ENCODE results near the gene CROCC2. TPM values are rescaled to one million over a fixed set of nuclear protein-coding genes. Genes with fewer than 3 reads are reported as not detected.

CROCC2 gene
- total and polyA plus RNA-seq, 2 experiments from 2014 or later, result not detected

DNA sequence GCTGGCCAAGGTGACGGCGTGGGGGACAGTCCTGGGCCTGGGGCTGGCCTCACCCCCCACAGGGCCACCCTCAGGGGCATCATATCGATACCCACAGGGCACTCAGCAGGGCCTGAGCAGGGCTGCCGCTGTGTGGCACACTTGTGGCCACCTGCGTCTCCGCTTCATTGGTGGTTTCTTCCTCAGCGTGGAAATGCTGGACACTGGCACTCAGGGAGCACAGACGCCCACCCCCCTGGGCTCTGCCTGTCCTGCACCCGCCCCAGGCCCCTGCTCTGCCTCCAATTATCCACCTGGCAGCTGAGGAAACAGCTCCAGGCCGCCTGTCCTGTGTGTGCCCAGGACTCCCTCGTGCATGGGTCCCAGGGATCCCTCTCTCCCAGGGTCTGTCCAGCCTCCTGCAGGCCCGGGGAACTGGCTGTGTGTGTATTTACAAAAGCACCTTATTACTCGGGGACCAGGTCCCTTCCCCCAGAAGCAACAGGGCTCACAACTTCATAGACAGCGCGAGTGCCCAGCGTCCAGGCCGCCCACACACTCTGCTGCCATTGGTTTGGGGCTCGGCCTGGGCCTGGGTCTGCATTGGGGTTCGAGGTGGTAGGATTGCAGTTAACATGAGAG is 13.1 kb downstream of the CROCC2 start:
- Histone ChIP-seq H3K4me1 (ENCODE audit: low read depth) (no peaks in the 10 kb centered on the region), H3K36me3 (no peaks in the 10 kb centered on the region), H3K9me3 (ENCODE audit: low read depth) (no peaks in the 10 kb centered on the region), H3K27ac (no peak overlapping the region), H3K4me3 (no peak overlapping the region), H3K27me3 (peaks cover 22% of the 10 kb centered on the region)
- no peak for DNase-seq (ENCODE audit: low read depth in 1 of 2, low spot score in 1 of 2)
- TF ChIP-seq, protein P1, sequence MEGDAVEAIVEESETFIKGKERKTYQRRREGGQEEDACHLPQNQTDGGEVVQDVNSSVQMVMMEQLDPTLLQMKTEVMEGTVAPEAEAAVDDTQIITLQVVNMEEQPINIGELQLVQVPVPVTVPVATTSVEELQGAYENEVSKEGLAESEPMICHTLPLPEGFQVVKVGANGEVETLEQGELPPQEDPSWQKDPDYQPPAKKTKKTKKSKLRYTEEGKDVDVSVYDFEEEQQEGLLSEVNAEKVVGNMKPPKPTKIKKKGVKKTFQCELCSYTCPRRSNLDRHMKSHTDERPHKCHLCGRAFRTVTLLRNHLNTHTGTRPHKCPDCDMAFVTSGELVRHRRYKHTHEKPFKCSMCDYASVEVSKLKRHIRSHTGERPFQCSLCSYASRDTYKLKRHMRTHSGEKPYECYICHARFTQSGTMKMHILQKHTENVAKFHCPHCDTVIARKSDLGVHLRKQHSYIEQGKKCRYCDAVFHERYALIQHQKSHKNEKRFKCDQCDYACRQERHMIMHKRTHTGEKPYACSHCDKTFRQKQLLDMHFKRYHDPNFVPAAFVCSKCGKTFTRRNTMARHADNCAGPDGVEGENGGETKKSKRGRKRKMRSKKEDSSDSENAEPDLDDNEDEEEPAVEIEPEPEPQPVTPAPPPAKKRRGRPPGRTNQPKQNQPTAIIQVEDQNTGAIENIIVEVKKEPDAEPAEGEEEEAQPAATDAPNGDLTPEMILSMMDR (IDR thresholded peaks at IDR 0.05; ENCODE audit: low read depth, low read length), result no peak

DNA sequence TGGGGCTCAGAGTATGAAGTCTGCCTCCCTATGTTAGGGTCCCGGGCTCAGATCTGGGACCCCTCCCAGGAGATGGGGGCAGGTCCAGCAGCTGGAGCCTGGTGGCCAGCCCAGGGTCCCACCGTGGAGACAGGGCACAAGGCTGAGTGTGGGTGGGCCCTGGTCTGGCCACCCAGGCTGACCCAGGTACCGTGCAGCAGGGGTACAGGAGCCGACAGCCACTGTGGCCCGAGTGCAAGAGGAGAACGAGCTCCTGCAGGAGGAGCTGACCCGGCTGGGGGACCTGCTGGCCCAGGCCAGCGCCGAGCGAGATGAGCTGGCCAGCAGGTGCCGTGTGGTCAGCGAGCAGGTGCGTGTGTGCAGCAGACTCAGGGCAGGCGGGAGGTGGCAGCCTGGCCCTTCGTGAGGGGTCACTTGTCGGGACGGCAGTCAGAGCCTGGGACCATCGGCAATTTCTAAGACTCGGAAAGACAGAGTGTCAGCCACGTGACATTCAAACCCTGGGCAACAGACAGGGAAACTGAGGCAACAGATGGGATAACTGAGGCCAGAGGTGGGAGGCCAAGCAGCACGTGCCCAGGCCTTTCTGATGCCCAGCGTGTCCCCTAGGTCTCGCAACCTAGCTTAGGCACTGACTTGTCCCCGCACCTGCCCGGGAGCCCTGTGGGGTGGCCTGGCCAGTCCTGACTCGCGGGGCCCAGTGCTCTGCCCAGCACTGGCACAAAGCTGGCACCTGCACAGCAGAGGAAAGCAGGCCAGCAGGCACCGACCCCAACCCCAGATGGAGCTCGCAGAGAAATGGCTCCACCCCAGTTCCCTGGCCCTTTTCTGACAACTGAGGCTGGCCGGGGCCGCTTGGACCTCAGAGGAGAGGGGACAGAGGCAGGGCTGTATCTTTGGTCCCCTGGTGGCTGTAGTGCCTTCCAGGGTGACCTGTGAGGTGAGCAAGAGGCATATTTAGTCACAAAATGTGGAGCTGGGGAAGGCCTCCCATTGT is 13.9 kb downstream of the CROCC2 start:
- TF ChIP-seq, protein P1 (IDR thresholded peaks at IDR 0.05; ENCODE audit: low read depth, low read length), result no peak
- H3K36me3 ChIP-seq, result no peaks in the 10 kb centered on the region
- no peaks in the 10 kb centered on the region for H3K4me1 ChIP-seq (ENCODE audit: low read depth)
- no peak for DNase-seq (ENCODE audit: low read depth in 1 of 2, low spot score in 1 of 2)
- H3K27ac ChIP-seq, result no peak overlapping the region
- no peak overlapping the region for H3K4me3 ChIP-seq
- H3K9me3 ChIP-seq (ENCODE audit: low read depth), result no peaks in the 10 kb centered on the region
- H3K27me3 ChIP-seq, result peaks cover 19% of the 10 kb centered on the region

DNA sequence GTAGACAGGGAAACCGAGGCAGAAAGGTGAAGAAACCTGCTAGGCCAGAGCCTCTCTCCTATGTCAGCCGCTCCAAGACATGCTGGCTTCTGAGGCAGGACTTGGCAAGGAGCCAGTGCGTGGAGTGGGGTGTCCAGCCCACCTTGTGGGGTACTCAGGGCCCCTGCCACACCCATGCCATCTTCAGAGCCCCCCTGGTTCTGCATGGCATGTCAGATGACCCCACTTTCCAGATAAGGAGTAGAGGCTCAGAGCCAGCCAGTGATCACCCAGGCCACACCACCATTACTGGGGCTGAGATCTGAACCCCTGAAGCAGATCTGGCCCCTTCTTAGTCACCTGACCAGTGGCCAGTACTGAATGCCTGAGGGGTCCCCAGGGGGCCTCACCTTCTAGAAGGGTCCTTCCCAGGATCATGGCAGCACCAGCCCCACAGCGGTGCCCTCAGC is 14.7 kb downstream of the CROCC2 start:
- no peaks in the 10 kb centered on the region for H3K9me3 ChIP-seq (ENCODE audit: low read depth)
- no peaks in the 10 kb centered on the region for H3K4me1 ChIP-seq (ENCODE audit: low read depth)
- H3K27ac ChIP-seq, result no peak overlapping the region
- no peak overlapping the region for H3K4me3 ChIP-seq
- TF ChIP-seq, protein P1 (IDR thresholded peaks at IDR 0.05; ENCODE audit: low read depth, low read length), result no peak
- H3K36me3 ChIP-seq, result no peaks in the 10 kb centered on the region
- no peak for DNase-seq (ENCODE audit: low read depth in 1 of 2, low spot score in 1 of 2)
- H3K27me3 ChIP-seq, result peaks cover 12% of the 10 kb centered on the region

DNA sequence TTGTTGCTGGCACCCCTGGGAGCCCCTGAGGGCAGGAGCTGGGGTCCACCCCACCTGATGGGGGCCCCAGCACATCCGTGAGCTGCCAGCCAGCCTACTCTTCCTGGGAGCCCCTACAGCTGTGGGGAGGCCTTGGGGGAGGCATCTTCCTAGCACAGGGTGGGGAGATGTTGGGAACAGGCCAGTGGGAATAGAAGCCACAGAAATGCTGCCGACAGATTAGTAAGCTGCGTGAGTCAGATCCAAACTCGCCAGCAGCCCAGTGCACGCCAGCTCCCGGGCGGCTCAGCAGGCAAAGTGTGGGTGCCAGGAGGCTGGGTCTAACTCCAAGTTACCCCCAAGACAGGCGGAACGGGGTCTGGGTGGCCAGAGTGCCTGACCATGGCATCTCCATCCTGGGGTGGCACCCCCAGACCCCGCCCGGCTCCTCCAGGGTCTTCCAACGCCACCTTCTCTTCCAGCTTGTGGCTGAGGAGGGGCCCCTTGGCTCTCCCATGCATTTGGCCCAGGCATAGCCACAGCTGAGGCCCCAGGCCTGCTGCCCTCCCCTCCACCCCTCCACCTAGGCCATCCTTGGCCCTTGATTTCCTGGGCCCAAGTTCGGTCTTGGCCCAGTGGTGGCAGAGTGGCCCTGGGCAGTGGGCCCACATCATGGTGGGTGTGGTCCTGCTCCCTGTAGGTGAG is 15.3 kb downstream of the CROCC2 start:
- H3K4me1 ChIP-seq (ENCODE audit: low read depth), result no peaks in the 10 kb centered on the region
- no peaks in the 10 kb centered on the region for H3K36me3 ChIP-seq
- no peak overlapping the region for H3K27ac ChIP-seq
- H3K27me3 ChIP-seq, result peaks cover 8% of the 10 kb centered on the region
- TF ChIP-seq, protein P1 (IDR thresholded peaks at IDR 0.05; ENCODE audit: low read depth, low read length), result no peak
- H3K4me3 ChIP-seq, result no peak overlapping the region
- no peaks in the 10 kb centered on the region for H3K9me3 ChIP-seq (ENCODE audit: low read depth)
- DNase-seq (ENCODE audit: low read depth in 1 of 2, low spot score in 1 of 2), result peak in 1 of 2 donors; percentile 93

DNA sequence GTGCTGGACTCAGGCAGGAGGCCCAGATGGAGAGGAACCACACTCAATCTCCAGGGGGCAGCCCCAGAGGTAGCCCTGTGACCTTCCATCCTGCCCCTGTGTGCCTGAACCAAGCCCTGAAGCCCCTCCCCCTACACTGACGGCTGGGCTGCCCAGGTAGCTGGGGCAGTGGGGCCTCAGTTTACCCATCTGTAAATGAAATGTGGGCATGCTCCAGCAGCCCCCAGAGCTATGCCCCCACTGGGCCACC is 15.8 kb downstream of the CROCC2 start:
- no peaks in the 10 kb centered on the region for H3K9me3 ChIP-seq (ENCODE audit: low read depth)
- no peak for DNase-seq (ENCODE audit: low read depth in 1 of 2, low spot score in 1 of 2)
- H3K27me3 ChIP-seq, result peaks cover 4% of the 10 kb centered on the region
- TF ChIP-seq, protein P1 (IDR thresholded peaks at IDR 0.05; ENCODE audit: low read depth, low read length), result no peak
- H3K4me3 ChIP-seq, result no peak overlapping the region
- no peaks in the 10 kb centered on the region for H3K36me3 ChIP-seq
- no peak overlapping the region for H3K27ac ChIP-seq
- H3K4me1 ChIP-seq (ENCODE audit: low read depth), result no peaks in the 10 kb centered on the region
